Activated CD4-positive, CD25-positive, alpha-beta regulatory T cell treated with anti-CD3 and anti-CD28 coated beads, Interleukin-2, amount 50 U/mL, for 24 hours (primary cell): ENCODE measurements around the gene SWI5.
"Not testable (repeated sequence)": the region's sequence is repeated elsewhere in the genome, so short reads cannot be mapped to it uniquely, and the experiment has no call there.

Source experiments
- ATAC-seq, 2 donors: fragments of 150-1000 bp; cut with Tn5 transposase; one replicate each; pipeline ENCODE4 v1.10.0; 2021; ENCODE audit warnings: mild to moderate bottlenecking in 1 of 2, moderate library complexity in 1 of 2

Gene SWI5

DNA sequence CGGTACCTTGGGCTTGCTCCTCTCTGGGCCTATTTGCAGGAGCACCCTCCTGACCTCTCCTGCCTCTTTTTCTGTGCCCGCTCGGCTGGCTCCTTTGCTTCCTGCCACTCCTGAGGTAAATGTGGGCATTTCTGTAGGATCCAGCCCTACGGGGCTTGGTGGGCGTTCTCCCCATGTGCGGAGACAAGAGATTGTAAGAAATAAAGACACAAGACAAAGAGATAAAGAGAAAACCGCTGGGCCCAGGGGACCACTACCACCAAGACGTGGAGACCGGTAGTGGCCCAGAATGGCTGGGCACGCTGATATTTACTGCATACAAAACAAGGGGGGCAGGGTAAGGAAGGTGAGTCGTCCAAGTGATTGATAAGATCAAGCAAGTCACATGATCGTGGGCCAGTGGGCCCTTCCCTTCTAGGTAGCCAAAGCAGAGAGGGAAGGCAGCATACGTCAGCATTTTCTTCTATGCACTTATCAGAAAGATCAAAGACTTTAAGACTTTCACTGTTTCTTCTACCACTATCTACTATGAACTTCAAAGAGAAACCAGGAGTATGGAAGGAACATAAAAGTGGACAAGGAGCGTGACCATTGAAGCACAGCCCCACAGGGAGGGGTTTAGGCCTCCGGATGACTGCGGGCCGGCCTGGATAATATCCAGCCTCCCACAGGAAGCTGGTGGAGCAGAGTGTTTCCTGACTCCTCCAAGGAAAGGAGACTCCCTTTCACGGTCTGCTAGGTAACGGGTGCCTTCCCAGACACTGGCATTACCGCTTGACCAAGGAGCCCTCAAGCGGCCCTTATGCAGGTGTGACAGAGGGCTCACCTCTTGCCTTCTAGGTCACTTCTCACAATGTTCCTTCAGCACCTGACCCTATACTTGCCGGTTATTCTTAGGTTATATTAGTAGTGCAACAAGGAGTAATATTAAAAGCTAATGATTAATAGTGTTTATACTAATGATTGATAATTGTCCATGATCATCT is 3.3 kb downstream of the SWI5 start:
- ATAC-seq, result not testable (repeated sequence)

DNA sequence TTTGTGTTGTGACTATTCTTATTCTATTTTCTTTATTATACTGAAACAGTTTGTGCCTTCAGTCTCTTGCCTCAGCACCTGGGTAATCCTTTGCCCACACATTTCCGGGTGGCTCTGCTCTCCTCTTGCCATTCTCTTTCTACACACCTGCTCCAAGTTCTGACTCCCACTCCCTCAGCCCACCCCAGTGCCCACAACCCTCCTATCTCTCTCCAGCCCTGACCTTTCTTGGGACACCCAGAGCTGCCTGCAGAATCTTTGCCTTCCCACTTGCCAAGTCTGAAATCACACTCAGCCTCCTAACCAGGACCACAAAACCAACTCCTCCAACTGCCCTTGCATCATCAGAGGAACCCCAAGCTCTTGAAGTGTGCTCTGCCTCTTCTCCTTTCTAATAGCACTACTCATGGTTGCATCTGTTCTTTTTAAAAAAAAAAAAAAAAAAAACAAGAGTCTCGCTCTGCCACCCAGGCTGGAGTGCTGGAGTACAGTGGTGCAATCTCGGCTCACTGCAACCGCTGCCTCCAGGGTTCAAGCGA is 4.1 kb downstream of the SWI5 start:
- ATAC-seq, result no peak

- no peak for ATAC-seq
Measured at GRCh38 chr9:128282500-128282899, 6.4 kb downstream of the SWI5 start.

- ATAC-seq, result no peak
Measured at GRCh38 chr9:128285033-128285784, 9.1 kb downstream of the SWI5 start.

DNA sequence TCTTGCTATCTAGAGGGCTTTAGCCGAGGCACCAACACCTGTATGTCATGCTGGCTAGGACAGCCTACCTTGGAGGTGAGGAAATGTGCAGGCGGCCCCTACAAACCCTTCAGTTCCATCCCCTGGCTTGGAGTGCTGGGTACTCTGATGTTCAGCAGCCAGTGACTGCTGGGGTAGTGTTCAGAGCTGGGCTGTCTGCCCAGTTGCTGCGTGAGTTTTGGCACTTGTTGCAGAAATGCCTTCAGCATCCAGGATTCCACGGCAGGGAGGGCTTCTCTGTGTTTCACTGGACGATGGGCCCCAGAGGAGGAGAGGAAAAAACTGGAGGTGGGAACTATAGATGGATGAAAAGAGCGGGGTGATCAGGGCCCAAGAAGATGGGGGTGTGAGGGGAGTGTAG is 10.4 kb downstream of the SWI5 start:
- ATAC-seq, result no peak

- ATAC-seq, result no peak
Measured at GRCh38 chr9:128288273-128289004, 12.4 kb downstream of the SWI5 start.

DNA sequence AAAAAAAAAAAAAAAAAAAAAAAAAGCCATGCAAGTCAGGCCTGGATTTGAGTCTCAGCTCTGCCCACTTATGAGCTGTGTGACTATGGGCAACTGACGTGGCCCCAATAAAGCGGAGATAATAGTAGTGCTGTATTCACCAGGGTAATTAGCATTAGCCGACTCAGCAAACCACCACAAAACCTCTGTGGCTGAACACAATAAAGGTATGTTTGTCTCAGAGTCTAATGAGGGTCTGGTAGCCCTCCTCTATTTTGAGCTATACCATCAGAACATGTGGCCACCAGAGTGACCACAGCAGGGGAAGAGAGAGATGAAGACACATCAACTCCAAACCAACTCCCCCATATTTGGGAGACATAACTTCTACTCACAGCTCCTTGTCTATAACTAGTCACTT is 15.9 kb downstream of the SWI5 start:
- ATAC-seq, result no peak

- no peak for ATAC-seq
Measured at GRCh38 chr9:128293091-128293490, 17.0 kb downstream of the SWI5 start.

GRCh38 chr9:128294142-128294541 is 18.1 kb downstream of the SWI5 start:
- ATAC-seq, result no peak

DNA sequence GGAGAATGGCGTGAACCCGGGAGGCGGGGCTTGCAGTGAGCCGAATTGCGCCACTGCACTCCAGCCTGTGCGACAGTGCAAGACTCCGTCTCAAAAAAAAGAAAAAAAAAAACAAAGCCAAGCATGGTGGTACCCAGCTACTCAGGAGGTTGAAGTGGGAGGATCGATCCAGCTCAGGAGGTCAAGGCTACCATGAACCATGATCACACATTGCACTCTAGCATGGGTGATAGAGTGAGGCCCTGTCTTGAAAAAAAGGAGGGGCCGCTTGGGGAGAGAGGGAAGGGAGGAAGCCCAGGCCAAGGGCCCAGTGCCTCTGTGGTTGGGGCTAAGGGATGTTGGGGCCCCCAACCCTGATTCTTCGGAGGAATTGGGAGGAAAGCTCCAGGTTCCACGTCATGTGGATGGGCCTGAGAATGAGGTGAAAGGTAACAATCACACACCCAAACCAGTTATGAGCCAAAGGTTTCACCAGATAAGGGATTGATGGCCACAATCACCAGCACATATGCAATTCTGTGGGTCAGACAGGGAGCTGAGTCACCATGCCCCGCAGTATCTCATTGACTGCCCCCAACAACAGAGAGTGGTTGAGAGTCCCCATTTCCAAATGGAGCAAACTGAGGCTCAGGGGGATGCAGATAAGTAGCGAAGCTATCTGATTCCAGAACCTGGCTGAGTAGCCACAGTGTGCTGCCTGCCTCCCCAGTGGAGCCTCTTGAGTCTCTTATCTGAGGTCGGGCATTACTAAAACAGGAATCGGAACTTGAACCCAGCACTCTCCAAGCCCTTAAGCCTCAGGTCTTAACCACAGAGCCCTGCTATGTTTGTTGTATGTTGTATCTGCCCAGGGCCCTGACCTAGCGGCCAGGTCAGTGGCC is 20.5 kb downstream of the SWI5 start:
- ATAC-seq, result no peak

- ATAC-seq, result no peak
Measured at GRCh38 chr9:128297221-128297773, 21.2 kb downstream of the SWI5 start.

DNA sequence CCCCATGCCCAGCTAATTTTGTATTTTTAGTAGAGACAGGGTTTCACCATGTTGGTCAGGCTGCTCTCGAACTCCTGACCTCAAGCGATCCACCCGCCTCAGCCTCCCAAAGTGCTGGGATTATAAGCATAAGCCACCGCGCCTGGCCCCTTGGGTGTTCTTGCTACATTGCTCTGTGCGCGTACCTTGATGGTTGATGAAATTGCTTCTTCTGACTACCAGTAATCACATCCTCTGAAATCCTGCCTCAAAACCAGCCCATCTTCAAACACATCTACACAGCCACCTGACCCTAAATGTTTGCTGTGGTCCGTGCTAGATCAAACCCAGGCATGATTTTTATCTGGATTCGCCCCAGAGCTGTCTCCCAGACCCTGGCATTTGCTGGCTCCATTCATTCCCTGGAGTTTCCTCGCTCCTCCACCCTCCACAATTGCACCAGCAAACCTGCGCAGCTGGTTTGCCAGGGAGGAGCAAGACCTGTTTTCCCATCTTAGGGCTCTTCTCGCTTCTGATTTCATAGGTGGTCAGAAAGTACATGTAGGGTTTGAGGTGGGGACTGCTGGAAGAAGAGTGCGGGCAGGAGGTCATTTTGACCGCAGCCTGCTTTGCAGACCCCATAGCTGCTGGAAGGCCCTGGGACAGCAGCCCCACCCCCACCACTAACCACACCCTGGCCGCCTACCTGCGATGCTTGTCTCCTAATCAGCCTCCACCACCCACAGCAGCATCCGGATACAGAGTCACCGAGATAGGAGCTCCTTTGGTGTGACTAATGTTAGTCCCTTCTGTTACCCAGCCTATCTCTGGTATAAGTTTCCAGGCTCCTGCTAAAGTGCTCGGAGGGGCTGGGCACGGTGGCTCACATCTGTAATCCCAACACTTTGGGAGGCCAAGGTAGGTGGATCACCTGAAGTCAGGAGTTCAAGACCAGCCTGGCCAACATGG is 22.7 kb downstream of the SWI5 start:
- ATAC-seq, result no peak

GRCh38 chr9:128304136-128304970 is 28.3 kb downstream of the SWI5 start:
- ATAC-seq, result no peak

DNA sequence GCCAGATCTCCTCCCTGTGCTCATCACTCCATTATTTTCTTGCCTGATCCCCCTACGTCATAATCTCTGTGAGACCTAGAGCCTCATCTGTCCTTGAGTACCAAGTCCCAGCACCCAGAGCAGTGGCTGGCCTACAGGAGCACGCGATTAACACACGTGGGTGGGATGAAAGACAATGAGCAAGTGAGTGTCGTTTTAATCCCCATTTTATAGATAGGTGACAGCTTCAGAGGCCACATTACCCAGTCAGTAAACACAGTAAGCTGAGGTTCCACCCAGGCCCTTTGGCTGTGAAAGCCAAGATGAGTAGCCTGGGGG is 28.9 kb downstream of the SWI5 start:
- no peak for ATAC-seq

DNA sequence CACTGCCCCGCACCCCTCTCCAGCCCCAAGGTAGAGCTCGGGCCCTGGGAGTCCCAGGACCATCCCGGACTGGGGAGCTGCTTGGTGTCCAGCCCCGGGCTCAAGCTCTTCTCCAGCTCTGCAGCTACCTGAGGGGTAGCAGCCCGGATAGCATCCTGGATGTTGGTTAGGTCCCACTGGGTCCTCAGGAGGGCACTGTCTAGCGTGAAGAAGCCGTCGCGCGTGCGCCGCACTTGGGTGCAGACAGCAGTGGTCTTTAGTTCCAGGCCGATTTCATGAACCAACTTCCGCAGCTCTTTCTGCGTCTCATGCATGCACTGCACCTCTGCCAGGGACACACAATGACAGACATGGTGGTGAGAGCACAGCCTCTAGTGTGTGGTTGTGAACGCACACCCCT is 33.5 kb downstream of the SWI5 start:
- ATAC-seq, result no peak

DNA sequence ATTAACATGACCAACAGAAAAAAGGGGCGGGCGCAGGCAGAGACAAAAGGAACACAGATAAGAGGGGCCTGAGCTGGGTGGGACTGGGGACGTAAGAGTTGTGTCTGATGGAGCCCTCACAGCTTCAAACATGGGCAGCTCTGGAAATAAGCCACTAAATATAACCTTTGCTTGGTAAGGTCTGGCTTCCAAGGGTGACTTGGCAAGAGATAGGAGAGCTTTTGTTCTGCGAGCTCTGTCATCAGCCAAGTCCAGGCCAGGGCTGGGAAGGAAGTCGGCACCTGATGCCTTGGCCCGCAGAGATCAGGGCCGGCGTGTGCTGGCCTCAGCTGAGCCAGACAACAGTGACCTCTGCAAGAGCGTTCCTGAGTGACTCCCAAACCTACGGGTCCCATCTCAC is 34.4 kb downstream of the SWI5 start:
- ATAC-seq, result no peak

DNA sequence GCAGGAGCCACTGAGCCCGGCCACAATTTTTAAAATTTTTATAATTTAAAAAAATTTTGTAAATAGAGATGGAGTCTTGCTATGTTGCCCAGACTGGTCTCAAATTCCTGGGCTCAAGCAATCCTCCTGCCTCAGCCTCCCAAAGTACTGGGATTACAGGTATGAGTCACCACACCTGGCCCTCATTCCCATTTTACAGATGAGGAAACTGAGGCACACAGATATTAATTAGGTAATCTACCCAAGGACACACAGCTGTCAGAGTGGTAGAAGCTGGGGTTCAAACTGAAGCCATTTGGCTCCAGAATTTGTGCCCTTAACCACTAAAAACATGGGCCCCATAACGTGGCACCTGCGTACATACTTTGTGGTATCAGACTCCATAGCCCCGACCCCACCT is 38.6 kb downstream of the SWI5 start:
- no peak for ATAC-seq

- no peak for ATAC-seq
Measured at GRCh38 chr9:128316421-128316820, 40.3 kb downstream of the SWI5 start.

DNA sequence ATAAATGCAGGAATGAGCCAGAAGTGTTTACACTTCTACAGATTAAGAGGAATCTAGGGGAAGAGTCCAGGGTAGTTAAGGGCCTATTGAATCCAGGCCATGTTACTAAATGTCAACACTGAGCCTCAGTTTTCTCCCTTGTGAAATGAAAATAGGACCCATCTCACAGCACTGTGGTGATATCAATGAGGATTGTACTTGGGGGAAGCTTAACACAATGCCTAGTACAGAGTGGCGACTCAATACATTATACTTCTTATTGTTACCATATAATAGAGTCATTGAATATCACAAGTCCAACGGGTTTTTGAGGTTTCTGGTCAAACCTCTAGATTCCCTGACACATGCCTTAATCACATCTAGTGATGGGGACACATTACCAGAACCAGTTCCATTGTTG is 41.6 kb downstream of the SWI5 start:
- no peak for ATAC-seq

DNA sequence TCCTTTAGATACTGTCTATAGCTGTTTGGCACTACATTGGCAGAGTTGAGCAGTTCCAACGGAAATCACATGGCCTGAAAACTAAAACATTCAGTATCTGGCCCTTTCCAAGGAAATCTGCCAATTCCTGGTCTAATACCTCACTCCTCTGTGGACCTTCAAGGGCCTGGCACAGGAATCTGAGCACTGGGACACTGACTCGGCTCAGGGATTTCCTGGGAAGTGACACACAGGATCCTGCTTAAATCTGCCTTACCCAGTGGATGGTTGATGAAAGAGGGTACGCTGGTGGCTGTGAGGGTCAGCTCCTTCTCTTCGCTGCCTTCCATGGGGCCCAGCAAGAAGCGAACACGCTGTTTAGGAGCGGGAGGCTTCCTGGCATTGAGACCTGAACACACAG is 45.3 kb downstream of the SWI5 start:
- no peak for ATAC-seq
